Adrenal gland (tissue), 5 donors: Measurements from ENCODE around the gene KCNJ9.

ENCODE experiments used
- CTCF ChIP-seq, 6 experiments: fragments of 450-650 bp in 4 of 6; fragments of 200-600 bp in 2 of 6; sonication (generic) in 1 of 6; IDR thresholded peaks; 1 replicate in 5 of 6; 2 replicates in 1 of 6; pipeline versions ENCODE4 v1.5.1 to v1.8.0; 2016 to 2021; ENCODE audit warnings: antibody characterized with exemption in 6 of 6, mild to moderate bottlenecking in 2 of 6, moderate library complexity in 1 of 6
- POLR2A ChIP-seq, 2 donors: fragments of 450-650 bp; IDR thresholded peaks; one replicate each; pipeline ENCODE4 v1.6.1; 2017; ENCODE audit warnings: antibody characterized with exemption in 2 of 2, mild to moderate bottlenecking in 2 of 2, moderate library complexity in 1 of 2
- donor health status: DM: no; HTN: no; CAD: no.

GRCh38 chr1:160085686-160086455 lies 4.5 kb downstream of the KCNJ9 start:
- TF ChIP-seq CTCF (IDR thresholded peaks at IDR 0.05), result peak; percentile 60 to 87 (median 71)
- TF ChIP-seq POLR2A (IDR thresholded peaks at IDR 0.05), result no peak
